Fibroblast of villous mesenchyme (primary cell): ENCODE results near the gene ITCH. TPM values are rescaled to one million over a fixed set of nuclear protein-coding genes. Genes with fewer than 3 reads are reported as not detected.

Experiments used
- DNase-seq: peaks from one replicate; pipeline ENCODE4 v3.0.0-alpha.2; 2010; ENCODE audit warnings: low read depth
- H3K4me3 ChIP-seq: 2 replicates; pipeline ENCODE4 v1.5.1; 2011; ENCODE audit warnings: low read depth, mild to moderate bottlenecking, low read length
- CTCF ChIP-seq: IDR thresholded peaks from 2 replicates; pipeline ENCODE4 v1.5.1; 2012; ENCODE audit warnings: low read depth, mild to moderate bottlenecking, low read length; ENCODE audit not compliant: insufficient read depth
- total RNA-seq: library from RNA; depleted of rRNA; stranded (reverse); fragments of >200 nt; gene quantifications from 2 replicates; pipeline ENCODE4 v1.2.3, GENCODE V29; 2012

Gene ITCH
- total RNA-seq, 1 donor: 88.9 TPM

- H3K4me3 ChIP-seq: no peak overlapping the region
- TF ChIP-seq CTCF: no peak
- DNase-seq: no peak
Measured at GRCh38 chr20:34449674-34450592, 86.9 kb downstream of the ITCH start.

GRCh38 chr20:34452281-34452982, 89.4 kb downstream of the ITCH start:
- peak; percentile 52 for DNase-seq
- H3K4me3 ChIP-seq: no peak overlapping the region
- no peak for TF ChIP-seq CTCF

GRCh38 chr20:34458631-34459030, 95.6 kb downstream of the ITCH start:
- DNase-seq: peak; percentile 74
- no peak overlapping the region for H3K4me3 ChIP-seq
- TF ChIP-seq CTCF: no peak

GRCh38 chr20:34459209-34459897, 96.3 kb downstream of the ITCH start:
- no peak overlapping the region for H3K4me3 ChIP-seq
- TF ChIP-seq CTCF: no peak
- DNase-seq: no peak

GRCh38 chr20:34461779-34462087, 98.7 kb downstream of the ITCH start:
- no peak for DNase-seq
- H3K4me3 ChIP-seq: no peak overlapping the region
- no peak for TF ChIP-seq CTCF

- TF ChIP-seq CTCF: no peak
- H3K4me3 ChIP-seq: no peak overlapping the region
- no peak for DNase-seq
Measured at GRCh38 chr20:34468951-34469350, 105.9 kb downstream of the ITCH start.
